BLaER1 (cell line): ENCODE measurements around the gene ZNRD2.

Source experiments
- H3K27ac ChIP-seq: shearing (Covaris generic); formaldehyde crosslinking; 2 replicates; pipeline ENCODE4 v1.8.1; 2022
- H3K27me3 ChIP-seq: shearing (Covaris generic); formaldehyde crosslinking; 2 replicates; pipeline ENCODE4 v1.8.1; 2022
- H3K36me3 ChIP-seq: shearing (Covaris generic); formaldehyde crosslinking; 2 replicates; pipeline ENCODE4 v1.8.1; 2022
- H3K4me1 ChIP-seq: shearing (Covaris generic); formaldehyde crosslinking; 2 replicates; pipeline ENCODE4 v1.8.1; 2022
- H3K4me2 ChIP-seq: shearing (Covaris generic); formaldehyde crosslinking; 2 replicates; pipeline ENCODE4 v1.8.1; 2022
- H3K4me3 ChIP-seq: shearing (Covaris generic); formaldehyde crosslinking; 2 replicates; pipeline ENCODE4 v1.8.1; 2022
- H3K9ac ChIP-seq: shearing (Covaris generic); formaldehyde crosslinking; 2 replicates; pipeline ENCODE4 v1.8.1; 2022
- H3K9me3 ChIP-seq: shearing (Covaris generic); formaldehyde crosslinking; 2 replicates; pipeline ENCODE4 v1.8.1; 2022
- H4K20me1 ChIP-seq: shearing (Covaris generic); formaldehyde crosslinking; 2 replicates; pipeline ENCODE4 v1.8.1; 2022
- Cebpa-rat ChIP-seq: shearing (Covaris generic); IDR thresholded peaks from 2 replicates; pipeline ENCODE4 v1.8.1; 2022

The ZNRD2 gene

GRCh38 chr11:65578134-65578533 is 7.9 kb downstream of the ZNRD2 start:
- H3K4me1 ChIP-seq = peaks cover 46% of the 10 kb centered on the region
- peaks cover 63% of the 10 kb centered on the region for H4K20me1 ChIP-seq
- no peak for TF ChIP-seq Cebpa-rat
- peak overlapping the region; percentile 100 for H3K4me2 ChIP-seq
- H3K27ac ChIP-seq = peak overlapping the region; percentile 97
- no peaks in the 10 kb centered on the region for H3K27me3 ChIP-seq
- H3K9ac ChIP-seq = peak overlapping the region; percentile 96
- peaks cover 55% of the 10 kb centered on the region for H3K36me3 ChIP-seq
- no peaks in the 10 kb centered on the region for H3K9me3 ChIP-seq
- peak overlapping the region; percentile 90 for H3K4me3 ChIP-seq

DNA sequence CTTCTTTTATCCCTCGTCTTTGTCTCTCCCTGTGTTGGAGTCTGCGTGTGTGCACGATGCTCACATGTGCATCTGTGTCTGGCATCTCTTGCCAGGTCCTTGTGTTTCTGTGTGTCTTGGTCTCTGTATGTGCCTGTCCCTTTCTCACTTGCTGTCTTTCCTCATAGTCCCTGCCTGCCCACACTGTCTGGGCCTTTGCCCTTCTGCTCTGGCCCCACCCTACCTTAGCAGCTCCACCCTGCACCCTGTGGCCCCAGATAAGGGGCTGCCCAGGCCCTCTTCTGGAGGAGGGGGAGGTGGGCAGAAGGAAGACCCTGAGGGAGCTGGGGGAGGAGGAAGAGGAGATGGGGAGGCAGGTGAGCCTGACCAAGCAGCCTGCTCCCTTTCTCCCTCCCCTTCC is 8.4 kb downstream of the ZNRD2 start:
- Histone ChIP-seq H3K27me3 (no peaks in the 10 kb centered on the region), H3K4me3 (no peak overlapping the region), H3K4me2 (peak overlapping the region; percentile 100), H4K20me1 (peaks cover 58% of the 10 kb centered on the region), H3K36me3 (peaks cover 60% of the 10 kb centered on the region), H3K9me3 (no peaks in the 10 kb centered on the region), H3K9ac (peak overlapping the region; percentile 96), H3K4me1 (peaks cover 41% of the 10 kb centered on the region), H3K27ac (peak overlapping the region; percentile 97)
- no peak for TF ChIP-seq Cebpa-rat

DNA sequence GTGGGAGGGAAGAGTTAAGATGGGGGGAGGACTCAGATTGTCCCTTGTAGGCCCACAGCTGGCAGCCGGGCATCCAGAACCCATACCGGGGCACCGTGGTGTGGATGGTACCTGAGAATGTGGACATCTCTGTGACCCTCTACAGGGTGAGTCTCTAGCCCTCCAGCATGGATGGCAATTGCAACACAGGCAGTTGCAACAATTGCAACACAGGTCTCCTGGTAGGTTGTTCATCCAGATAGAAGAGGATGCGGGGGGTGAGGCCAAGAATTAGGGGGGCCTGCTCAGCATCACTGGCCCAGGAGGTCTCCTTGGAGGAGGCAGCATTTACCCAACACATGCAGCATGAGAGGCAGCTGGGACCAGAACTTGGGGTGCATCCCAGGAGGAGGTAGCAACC is 9.0 kb downstream of the ZNRD2 start:
- H3K4me3 ChIP-seq = no peak overlapping the region
- no peak for TF ChIP-seq Cebpa-rat
- H3K4me2 ChIP-seq = no peak overlapping the region
- peaks cover 66% of the 10 kb centered on the region for H3K36me3 ChIP-seq
- no peaks in the 10 kb centered on the region for H3K27me3 ChIP-seq
- no peak overlapping the region for H3K27ac ChIP-seq
- H3K9ac ChIP-seq = peak overlapping the region; percentile 96; the same call in 1 of the 2 replicates
- no peaks in the 10 kb centered on the region for H3K9me3 ChIP-seq
- peaks cover 55% of the 10 kb centered on the region for H4K20me1 ChIP-seq
- peaks cover 37% of the 10 kb centered on the region for H3K4me1 ChIP-seq

GRCh38 chr11:65580031-65580692 is 9.9 kb downstream of the ZNRD2 start:
- H3K9ac ChIP-seq = no peak overlapping the region
- H3K27me3 ChIP-seq = no peaks in the 10 kb centered on the region
- peaks cover 51% of the 10 kb centered on the region for H4K20me1 ChIP-seq
- peaks cover 31% of the 10 kb centered on the region for H3K4me1 ChIP-seq
- peaks cover 75% of the 10 kb centered on the region for H3K36me3 ChIP-seq
- no peak for TF ChIP-seq Cebpa-rat
- H3K27ac ChIP-seq = no peak overlapping the region
- H3K9me3 ChIP-seq = no peaks in the 10 kb centered on the region
- H3K4me2 ChIP-seq = no peak overlapping the region
- no peak overlapping the region for H3K4me3 ChIP-seq

GRCh38 chr11:65580756-65581155 is 10.5 kb downstream of the ZNRD2 start:
- TF ChIP-seq Cebpa-rat = no peak
- peaks cover 31% of the 10 kb centered on the region for H3K4me1 ChIP-seq
- H3K4me3 ChIP-seq = no peak overlapping the region
- no peaks in the 10 kb centered on the region for H3K27me3 ChIP-seq
- H3K27ac ChIP-seq = peak overlapping the region; percentile 44; the same call in 1 of the 2 replicates
- H3K36me3 ChIP-seq = peaks cover 81% of the 10 kb centered on the region
- H3K9me3 ChIP-seq = no peaks in the 10 kb centered on the region
- H4K20me1 ChIP-seq = peaks cover 56% of the 10 kb centered on the region
- H3K4me2 ChIP-seq = no peak overlapping the region
- H3K9ac ChIP-seq = 0 out of 2 replicates have a peak overlapping the region, but pooled peaks have one; percentile 29

DNA sequence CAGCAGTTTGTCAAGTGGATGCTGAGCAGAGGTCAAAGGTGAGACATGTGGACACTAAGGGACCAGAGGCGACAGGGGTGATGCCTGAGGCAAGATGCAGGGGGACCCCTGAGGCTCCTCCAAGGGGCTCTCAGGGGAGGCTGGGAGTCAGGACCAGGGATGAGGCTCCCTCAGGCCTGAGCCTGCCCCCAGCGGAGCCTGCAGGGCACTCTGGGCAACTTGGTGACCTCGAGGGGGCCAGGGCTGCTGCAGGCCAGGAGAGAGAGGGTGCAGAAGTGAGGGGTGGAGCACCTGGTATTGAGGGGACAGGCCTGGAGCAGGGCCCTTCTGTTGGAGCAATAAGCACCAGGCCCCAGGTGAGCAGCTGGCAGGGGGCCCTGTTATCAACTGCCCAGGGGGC is 11.7 kb downstream of the ZNRD2 start:
- Histone ChIP-seq H3K9ac (0 out of 2 replicates have a peak overlapping the region, but pooled peaks have one; percentile 53), H3K36me3 (peaks cover 93% of the 10 kb centered on the region), H3K9me3 (no peaks in the 10 kb centered on the region), H3K4me3 (no peak overlapping the region), H3K27ac (no peak overlapping the region), H4K20me1 (peaks cover 64% of the 10 kb centered on the region), H3K27me3 (no peaks in the 10 kb centered on the region), H3K4me1 (peaks cover 36% of the 10 kb centered on the region), H3K4me2 (no peak overlapping the region)
- TF ChIP-seq Cebpa-rat = no peak

- no peaks in the 10 kb centered on the region for H3K9me3 ChIP-seq
- peaks cover 87% of the 10 kb centered on the region for H3K36me3 ChIP-seq
- H4K20me1 ChIP-seq = peaks cover 53% of the 10 kb centered on the region
- H3K27me3 ChIP-seq = no peaks in the 10 kb centered on the region
- H3K27ac ChIP-seq = 0 out of 2 replicates have a peak overlapping the region, but pooled peaks have one; percentile 38
- peak overlapping the region; percentile 53; the same call in 1 of the 2 replicates for H3K9ac ChIP-seq
- H3K4me1 ChIP-seq = peaks cover 36% of the 10 kb centered on the region
- no peak overlapping the region for H3K4me3 ChIP-seq
- no peak for TF ChIP-seq Cebpa-rat
- no peak overlapping the region for H3K4me2 ChIP-seq
Observed at GRCh38 chr11:65583589-65583988, 13.3 kb downstream of the ZNRD2 start.

GRCh38 chr11:65584106-65584505 is 13.8 kb downstream of the ZNRD2 start:
- Histone ChIP-seq H3K9me3 (no peaks in the 10 kb centered on the region), H3K4me2 (no peak overlapping the region), H4K20me1 (peaks cover 54% of the 10 kb centered on the region), H3K4me3 (no peak overlapping the region), H3K27me3 (no peaks in the 10 kb centered on the region), H3K27ac (0 out of 2 replicates have a peak overlapping the region, but pooled peaks have one; percentile 38), H3K9ac (no peak overlapping the region), H3K4me1 (peaks cover 38% of the 10 kb centered on the region), H3K36me3 (peaks cover 85% of the 10 kb centered on the region)
- no peak for TF ChIP-seq Cebpa-rat

GRCh38 chr11:65584723-65585171 is 14.5 kb downstream of the ZNRD2 start:
- no peak overlapping the region for H3K27ac ChIP-seq
- no peak overlapping the region for H3K9ac ChIP-seq
- H3K9me3 ChIP-seq = no peaks in the 10 kb centered on the region
- H3K4me1 ChIP-seq = peaks cover 45% of the 10 kb centered on the region
- peaks cover 85% of the 10 kb centered on the region for H3K36me3 ChIP-seq
- TF ChIP-seq Cebpa-rat = no peak
- no peaks in the 10 kb centered on the region for H3K27me3 ChIP-seq
- no peak overlapping the region for H3K4me3 ChIP-seq
- peaks cover 54% of the 10 kb centered on the region for H4K20me1 ChIP-seq
- no peak overlapping the region for H3K4me2 ChIP-seq
